ES-I3 (cell line): ENCODE measurements around the gene ZC3H14.

Experiments used
- H3K36me3 ChIP-seq: 2 replicates; pipeline ENCODE4 v1.6.1; 2013; ENCODE audit warnings: mild to moderate bottlenecking, low read length, control low read depth, moderate library complexity; ENCODE audit not compliant: insufficient read depth
- H3K4me1 ChIP-seq: 2 replicates; pipeline ENCODE4 v1.6.1; 2013; ENCODE audit warnings: mild to moderate bottlenecking, control low read depth, low read length; ENCODE audit not compliant: insufficient read depth
- H3K9ac ChIP-seq: 2 replicates; pipeline ENCODE4 v1.6.1; 2013; ENCODE audit warnings: low read depth, mild to moderate bottlenecking, low read length, moderate library complexity
- H3K9me3 ChIP-seq: 2 replicates; pipeline ENCODE4 v1.6.1; 2013; ENCODE audit warnings: mild to moderate bottlenecking, low read length, moderate library complexity; ENCODE audit not compliant: control insufficient read depth, insufficient read depth

The ZC3H14 gene

DNA sequence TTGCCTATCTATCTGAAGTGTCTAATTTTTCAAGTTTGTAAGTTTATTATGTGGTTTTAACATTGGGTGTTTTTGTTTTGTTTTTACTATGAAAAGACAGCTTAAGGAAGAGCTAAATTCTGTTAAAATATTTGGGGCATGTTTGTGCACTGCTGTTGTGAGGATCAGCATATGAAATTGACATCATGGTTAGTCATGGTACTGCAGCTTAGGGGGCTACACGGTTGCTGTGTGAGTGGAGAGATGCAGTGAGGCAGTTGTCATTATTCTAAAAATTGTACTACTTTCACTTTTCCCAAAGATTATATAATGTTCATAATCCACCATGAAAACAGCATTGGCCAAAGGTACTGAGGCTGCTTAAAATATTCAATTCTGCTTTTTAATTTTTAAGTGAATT is 49.0 kb downstream of the ZC3H14 start:
- Histone ChIP-seq H3K4me1 (no peaks in the 10 kb centered on the region), H3K9me3 (no peaks in the 10 kb centered on the region), H3K9ac (no peak overlapping the region), H3K36me3 (peaks cover 35% of the 10 kb centered on the region)

DNA sequence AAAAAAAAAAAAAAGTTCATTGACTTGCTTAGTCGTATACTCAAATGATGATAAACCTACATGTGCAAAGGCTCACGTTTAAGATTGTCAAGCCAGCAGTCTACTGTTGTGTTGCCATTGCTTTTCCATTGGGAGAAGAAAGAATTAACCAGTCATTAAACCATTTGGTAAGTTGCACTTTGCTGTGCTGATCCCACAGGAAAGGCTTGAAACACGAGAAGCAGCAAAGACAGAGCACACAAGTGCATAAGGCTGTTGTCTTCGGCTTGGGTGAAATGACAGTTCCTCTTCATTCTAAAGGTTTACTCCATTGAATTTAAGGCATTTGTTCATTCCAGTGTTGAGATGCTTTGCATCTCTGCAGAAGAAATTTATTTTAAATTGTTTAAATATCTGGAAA is 50.1 kb downstream of the ZC3H14 start:
- Histone ChIP-seq H3K9ac (no peak overlapping the region), H3K36me3 (peaks cover 26% of the 10 kb centered on the region), H3K4me1 (peaks cover 1% of the 10 kb centered on the region; the same call in 1 of the 2 replicates), H3K9me3 (no peaks in the 10 kb centered on the region)

DNA sequence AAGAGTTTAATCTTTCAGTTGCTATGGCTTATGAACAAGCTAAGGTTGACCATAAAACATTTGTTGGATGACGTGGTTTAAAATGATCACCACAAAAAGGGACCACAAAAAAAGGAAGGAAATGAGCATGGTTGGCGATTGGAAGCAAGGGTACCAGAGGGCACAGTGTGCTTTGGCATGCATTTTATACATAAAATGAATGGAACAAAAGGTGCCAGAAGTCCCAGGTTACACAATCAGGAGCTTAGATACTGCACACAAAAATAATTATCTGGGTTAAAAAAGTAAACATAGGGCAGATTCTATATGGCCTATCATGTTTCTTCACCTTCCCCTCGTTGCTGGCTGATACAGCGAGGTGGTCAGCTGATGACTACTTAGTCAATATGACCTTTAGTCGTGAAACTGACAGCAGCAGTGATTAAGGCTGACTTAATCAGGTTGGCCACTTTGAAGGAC is 50.7 kb downstream of the ZC3H14 start:
- Histone ChIP-seq H3K36me3 (peaks cover 20% of the 10 kb centered on the region), H3K9me3 (no peaks in the 10 kb centered on the region), H3K9ac (no peak overlapping the region), H3K4me1 (peaks cover 7% of the 10 kb centered on the region; the same call in 1 of the 2 replicates)

DNA sequence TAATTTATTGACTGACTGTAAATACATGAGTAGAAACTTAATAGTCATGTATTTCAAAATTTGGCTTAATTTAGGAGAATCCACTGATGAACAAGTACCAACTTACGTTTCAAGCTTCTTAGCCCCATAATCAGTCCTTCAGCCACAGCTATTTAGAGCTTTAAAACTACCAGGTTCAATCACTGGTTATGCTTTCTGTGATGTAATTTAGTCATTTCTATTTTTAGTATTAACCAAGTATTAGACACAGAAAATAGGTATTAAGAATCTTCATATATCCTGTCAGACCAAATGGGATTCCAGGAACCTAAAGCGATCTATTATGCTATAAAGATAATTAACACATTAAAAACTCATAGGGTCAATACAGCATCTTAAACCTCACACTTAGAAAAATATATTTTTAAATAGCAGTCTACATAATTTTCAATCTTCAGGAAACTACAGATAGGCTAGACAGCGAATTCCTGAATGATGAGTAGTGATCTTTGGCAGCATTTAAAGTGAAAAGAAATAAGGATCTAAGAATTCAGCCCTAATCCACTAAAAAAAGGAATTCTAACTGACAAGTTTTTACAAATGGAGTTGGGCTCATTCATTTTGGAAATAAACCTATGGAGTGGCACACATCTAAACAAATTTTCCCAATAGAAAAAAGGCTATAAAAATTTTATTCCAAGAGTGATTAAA is 51.5 kb downstream of the ZC3H14 start:
- no peaks in the 10 kb centered on the region for H3K9me3 ChIP-seq
- H3K36me3 ChIP-seq = peaks cover 20% of the 10 kb centered on the region
- peaks cover 9% of the 10 kb centered on the region; the same call in 1 of the 2 replicates for H3K4me1 ChIP-seq
- no peak overlapping the region for H3K9ac ChIP-seq

DNA sequence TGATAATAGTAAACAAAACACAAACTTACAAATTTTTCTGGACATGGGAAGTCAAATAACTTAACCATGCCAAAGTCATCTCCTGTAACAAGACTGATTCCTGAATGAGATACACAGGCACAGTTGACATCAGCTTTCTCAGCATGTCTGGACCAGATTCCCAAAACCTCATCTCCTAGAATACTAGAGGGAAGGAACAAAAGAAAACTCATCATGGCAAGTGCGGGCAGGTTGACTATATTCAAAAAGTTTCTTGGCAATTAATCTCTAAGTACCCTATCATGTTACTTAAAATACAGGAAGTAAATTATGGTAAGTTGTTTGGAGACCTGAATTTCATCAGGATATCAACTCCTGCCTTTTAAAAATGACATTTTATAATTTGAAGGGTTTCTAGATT is 53.9 kb downstream of the ZC3H14 start:
- no peaks in the 10 kb centered on the region for H3K9me3 ChIP-seq
- H3K4me1 ChIP-seq = peaks cover 14% of the 10 kb centered on the region; the same call in 1 of the 2 replicates
- H3K9ac ChIP-seq = no peak overlapping the region
- H3K36me3 ChIP-seq = peaks cover 7% of the 10 kb centered on the region; the same call in 1 of the 2 replicates

DNA sequence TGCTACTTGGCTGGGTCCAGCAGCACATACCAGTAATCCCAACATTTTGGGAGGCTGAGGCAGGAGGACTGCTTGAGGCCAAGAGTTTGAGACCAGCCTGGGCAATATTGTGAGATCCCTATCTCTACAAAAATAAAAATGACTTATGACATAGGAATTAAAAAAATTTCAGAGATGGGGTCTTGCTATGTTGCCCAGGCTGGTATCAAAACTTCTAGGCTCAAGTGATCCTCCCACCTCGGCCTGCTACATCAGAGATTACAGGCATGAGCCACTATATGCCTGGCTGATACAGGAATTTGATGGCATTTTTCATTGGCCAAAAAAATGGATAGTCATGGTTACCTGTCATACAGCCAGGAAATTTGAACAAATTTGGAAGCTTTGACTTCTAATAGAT is 54.6 kb downstream of the ZC3H14 start:
- H3K4me1 ChIP-seq = peaks cover 14% of the 10 kb centered on the region; the same call in 1 of the 2 replicates
- H3K9ac ChIP-seq = no peak overlapping the region
- peaks cover 7% of the 10 kb centered on the region; the same call in 1 of the 2 replicates for H3K36me3 ChIP-seq
- H3K9me3 ChIP-seq = no peaks in the 10 kb centered on the region

DNA sequence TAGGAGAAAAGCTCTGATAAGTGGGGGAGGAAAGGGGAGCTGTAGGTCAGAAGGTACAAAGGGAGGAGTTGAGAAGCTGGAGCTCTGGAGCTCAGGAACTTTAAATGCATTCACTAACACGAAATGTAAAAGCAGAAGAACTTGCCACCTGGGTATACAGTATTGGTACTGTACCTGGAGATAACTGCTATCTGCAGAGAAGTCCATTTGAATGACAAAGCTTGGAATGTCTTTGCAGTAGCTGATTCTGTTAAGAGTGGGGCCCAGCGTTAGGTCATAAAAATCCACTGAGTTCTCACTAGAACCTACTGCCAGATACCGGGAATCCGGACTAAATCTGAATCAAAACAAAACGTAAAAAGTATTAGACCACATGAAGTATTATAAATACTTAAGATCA is 55.6 kb downstream of the ZC3H14 start:
- Histone ChIP-seq H3K9me3 (no peaks in the 10 kb centered on the region), H3K36me3 (peaks cover 6% of the 10 kb centered on the region; the same call in 1 of the 2 replicates), H3K4me1 (peaks cover 14% of the 10 kb centered on the region; the same call in 1 of the 2 replicates), H3K9ac (no peak overlapping the region)

GRCh38 chr14:88621100-88621499 is 58.3 kb downstream of the ZC3H14 start:
- H3K4me1 ChIP-seq = peaks cover 14% of the 10 kb centered on the region; the same call in 1 of the 2 replicates
- H3K36me3 ChIP-seq = no peaks in the 10 kb centered on the region
- no peaks in the 10 kb centered on the region for H3K9me3 ChIP-seq
- no peak overlapping the region for H3K9ac ChIP-seq

GRCh38 chr14:88625671-88626070 is 62.8 kb downstream of the ZC3H14 start:
- H3K4me1 ChIP-seq = peaks cover 8% of the 10 kb centered on the region
- no peaks in the 10 kb centered on the region; the same call in 1 of the 2 replicates for H3K9me3 ChIP-seq
- no peaks in the 10 kb centered on the region for H3K36me3 ChIP-seq
- H3K9ac ChIP-seq = no peak overlapping the region

DNA sequence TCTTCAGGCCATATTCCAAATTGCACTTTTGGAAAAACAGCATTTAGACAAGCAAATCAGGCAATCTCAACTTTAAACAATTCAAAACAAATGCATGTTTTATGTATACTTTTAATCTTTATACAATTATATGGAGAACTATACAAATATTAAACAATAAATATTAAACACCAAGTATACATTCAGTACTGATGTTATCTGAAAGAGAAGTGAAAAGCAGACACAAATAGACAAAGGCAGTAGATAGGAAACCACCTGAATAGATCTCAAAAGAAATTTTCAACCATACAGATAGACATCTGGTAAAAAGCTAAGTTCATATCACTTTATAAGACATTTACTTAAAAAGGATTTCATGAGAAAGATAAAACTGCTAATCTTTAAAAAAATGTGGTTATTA is 65.2 kb downstream of the ZC3H14 start:
- Histone ChIP-seq H3K36me3 (no peaks in the 10 kb centered on the region), H3K9ac (no peak overlapping the region), H3K4me1 (peaks cover 6% of the 10 kb centered on the region; the same call in 1 of the 2 replicates), H3K9me3 (no peaks in the 10 kb centered on the region; the same call in 1 of the 2 replicates)

GRCh38 chr14:88628462-88628861 is 65.6 kb downstream of the ZC3H14 start:
- no peaks in the 10 kb centered on the region for H3K36me3 ChIP-seq
- H3K9me3 ChIP-seq = no peaks in the 10 kb centered on the region; the same call in 1 of the 2 replicates
- no peak overlapping the region for H3K9ac ChIP-seq
- H3K4me1 ChIP-seq = peaks cover 6% of the 10 kb centered on the region; the same call in 1 of the 2 replicates

GRCh38 chr14:88630565-88630964 is 67.7 kb downstream of the ZC3H14 start:
- H3K9me3 ChIP-seq = no peaks in the 10 kb centered on the region; the same call in 1 of the 2 replicates
- peaks cover 6% of the 10 kb centered on the region; the same call in 1 of the 2 replicates for H3K4me1 ChIP-seq
- no peaks in the 10 kb centered on the region for H3K36me3 ChIP-seq
- H3K9ac ChIP-seq = no peak overlapping the region

- H3K4me1 ChIP-seq = peaks cover 6% of the 10 kb centered on the region; the same call in 1 of the 2 replicates
- H3K9ac ChIP-seq = no peak overlapping the region
- H3K9me3 ChIP-seq = no peaks in the 10 kb centered on the region; the same call in 1 of the 2 replicates
- no peaks in the 10 kb centered on the region for H3K36me3 ChIP-seq
These were observed 68.3 kb downstream of the ZC3H14 start for GRCh38 chr14:88631091-88631490.

DNA sequence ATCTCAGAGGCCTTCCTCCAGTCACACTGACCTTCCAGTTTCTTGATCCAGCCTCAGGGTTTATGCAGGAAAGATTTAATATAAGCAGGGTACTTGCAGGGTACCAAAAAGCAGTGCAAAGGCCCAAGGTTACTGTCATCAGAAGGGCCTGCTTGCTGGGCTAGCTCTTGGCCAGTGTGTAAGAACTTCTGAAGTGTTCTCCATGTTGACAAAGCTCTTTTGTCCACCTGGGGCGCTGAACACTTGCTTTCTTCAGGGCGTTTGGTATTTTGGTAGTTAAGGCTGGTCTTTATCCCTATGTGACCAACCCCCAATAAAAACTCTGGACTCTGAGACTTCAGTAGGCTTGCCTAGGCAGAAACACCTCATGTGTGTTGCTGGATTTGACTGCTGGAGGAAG is 69.7 kb downstream of the ZC3H14 start:
- no peaks in the 10 kb centered on the region for H3K36me3 ChIP-seq
- no peak overlapping the region for H3K9ac ChIP-seq
- peaks cover 6% of the 10 kb centered on the region; the same call in 1 of the 2 replicates for H3K4me1 ChIP-seq
- no peaks in the 10 kb centered on the region; the same call in 1 of the 2 replicates for H3K9me3 ChIP-seq

DNA sequence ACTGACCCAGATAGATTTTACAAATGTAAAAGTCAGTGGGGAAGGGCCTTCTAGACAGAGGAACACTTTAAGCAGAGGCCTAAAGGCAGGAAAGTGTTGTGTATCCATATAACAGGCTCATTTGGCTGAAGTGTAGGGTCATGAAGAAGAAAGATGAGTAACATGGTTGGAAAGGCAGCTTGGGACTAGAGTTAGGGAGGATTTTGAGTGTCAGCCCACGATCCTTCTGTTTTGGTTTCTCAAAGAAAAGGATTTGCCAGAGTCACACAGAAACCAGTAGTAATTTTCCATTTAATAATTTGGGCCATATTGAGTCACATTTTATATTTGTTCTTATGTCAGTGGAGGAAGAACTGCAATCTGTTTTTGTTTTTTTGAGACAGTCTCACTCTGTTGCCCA is 76.4 kb downstream of the ZC3H14 start:
- Histone ChIP-seq H3K9me3 (no peaks in the 10 kb centered on the region), H3K4me1 (0 out of 2 replicates have a peak, but pooled peaks cover 3% of the 10 kb centered on the region), H3K9ac (no peak overlapping the region), H3K36me3 (no peaks in the 10 kb centered on the region)
